Ishikawa (cell line): Measurements from ENCODE around the gene PLXNA4.

Experiments used
- FOXM1 ChIP-seq: IDR thresholded peaks from 2 replicates; pipeline ENCODE4 v1.6.1; 2012; ENCODE audit warnings: low read depth, borderline replicate concordance
- RAD21 ChIP-seq: IDR thresholded peaks from 2 replicates; pipeline ENCODE4 v1.6.1; 2012; ENCODE audit warnings: low read depth
- TAF1 ChIP-seq: IDR thresholded peaks from 2 replicates; pipeline ENCODE4 v1.6.1; 2012; ENCODE audit warnings: low read depth, mild to moderate bottlenecking
- TCF12 ChIP-seq: IDR thresholded peaks from 2 replicates; pipeline ENCODE4 v1.6.1; 2012; ENCODE audit warnings: low read depth
- ZBTB7A ChIP-seq: IDR thresholded peaks from 2 replicates; pipeline ENCODE4 v1.6.1; 2012; ENCODE audit warnings: low read depth
- TF ChIP-seq, protein P1 (sequence below): IDR thresholded peaks from 2 replicates; pipeline ENCODE4 v1.6.1; 2012; ENCODE audit warnings: low read depth, mild to moderate bottlenecking

DNA sequence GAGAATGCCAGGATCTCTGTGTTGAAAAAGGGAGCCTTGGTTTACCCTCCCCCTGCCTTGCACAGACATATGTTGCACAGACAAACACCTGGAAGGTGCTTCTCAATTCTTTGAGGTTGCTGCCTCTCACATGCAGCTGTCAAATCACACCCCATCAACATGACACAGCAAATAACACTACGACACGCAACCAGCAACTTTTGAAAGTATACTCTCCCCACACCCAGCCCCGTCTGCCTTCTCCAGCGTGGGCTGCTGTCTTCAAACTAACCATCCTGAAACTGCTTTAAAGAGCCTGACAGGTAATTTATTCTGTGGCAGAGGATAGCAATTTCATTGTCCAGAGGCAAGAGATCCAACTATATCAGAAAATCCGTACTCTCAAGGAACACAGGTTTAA lies 136.1 kb downstream of the PLXNA4 start:
- TF ChIP-seq, protein P1, sequence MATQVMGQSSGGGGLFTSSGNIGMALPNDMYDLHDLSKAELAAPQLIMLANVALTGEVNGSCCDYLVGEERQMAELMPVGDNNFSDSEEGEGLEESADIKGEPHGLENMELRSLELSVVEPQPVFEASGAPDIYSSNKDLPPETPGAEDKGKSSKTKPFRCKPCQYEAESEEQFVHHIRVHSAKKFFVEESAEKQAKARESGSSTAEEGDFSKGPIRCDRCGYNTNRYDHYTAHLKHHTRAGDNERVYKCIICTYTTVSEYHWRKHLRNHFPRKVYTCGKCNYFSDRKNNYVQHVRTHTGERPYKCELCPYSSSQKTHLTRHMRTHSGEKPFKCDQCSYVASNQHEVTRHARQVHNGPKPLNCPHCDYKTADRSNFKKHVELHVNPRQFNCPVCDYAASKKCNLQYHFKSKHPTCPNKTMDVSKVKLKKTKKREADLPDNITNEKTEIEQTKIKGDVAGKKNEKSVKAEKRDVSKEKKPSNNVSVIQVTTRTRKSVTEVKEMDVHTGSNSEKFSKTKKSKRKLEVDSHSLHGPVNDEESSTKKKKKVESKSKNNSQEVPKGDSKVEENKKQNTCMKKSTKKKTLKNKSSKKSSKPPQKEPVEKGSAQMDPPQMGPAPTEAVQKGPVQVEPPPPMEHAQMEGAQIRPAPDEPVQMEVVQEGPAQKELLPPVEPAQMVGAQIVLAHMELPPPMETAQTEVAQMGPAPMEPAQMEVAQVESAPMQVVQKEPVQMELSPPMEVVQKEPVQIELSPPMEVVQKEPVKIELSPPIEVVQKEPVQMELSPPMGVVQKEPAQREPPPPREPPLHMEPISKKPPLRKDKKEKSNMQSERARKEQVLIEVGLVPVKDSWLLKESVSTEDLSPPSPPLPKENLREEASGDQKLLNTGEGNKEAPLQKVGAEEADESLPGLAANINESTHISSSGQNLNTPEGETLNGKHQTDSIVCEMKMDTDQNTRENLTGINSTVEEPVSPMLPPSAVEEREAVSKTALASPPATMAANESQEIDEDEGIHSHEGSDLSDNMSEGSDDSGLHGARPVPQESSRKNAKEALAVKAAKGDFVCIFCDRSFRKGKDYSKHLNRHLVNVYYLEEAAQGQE, result no peak
- no peak for TF ChIP-seq FOXM1
- no peak for TF ChIP-seq ZBTB7A
- TF ChIP-seq RAD21, result no peak
- TF ChIP-seq TAF1, result no peak
- TF ChIP-seq TCF12, result no peak
